Fibroblast of upper back skin (primary cell): Measurements from ENCODE around the gene TMEM196.

Source experiments
- DNase-seq: peaks from one replicate; pipeline ENCODE4 v3.0.0-alpha.2; 2013

TMEM196 gene

GRCh38 chr7:19772841-19773760 lies at the start of gene TMEM196:
Gene TMEM196 (minus strand): TSS chr7:19773617. CDS start chr7:19772696, 921 bp downstream.
- peak; percentile 43 for DNase-seq

DNA sequence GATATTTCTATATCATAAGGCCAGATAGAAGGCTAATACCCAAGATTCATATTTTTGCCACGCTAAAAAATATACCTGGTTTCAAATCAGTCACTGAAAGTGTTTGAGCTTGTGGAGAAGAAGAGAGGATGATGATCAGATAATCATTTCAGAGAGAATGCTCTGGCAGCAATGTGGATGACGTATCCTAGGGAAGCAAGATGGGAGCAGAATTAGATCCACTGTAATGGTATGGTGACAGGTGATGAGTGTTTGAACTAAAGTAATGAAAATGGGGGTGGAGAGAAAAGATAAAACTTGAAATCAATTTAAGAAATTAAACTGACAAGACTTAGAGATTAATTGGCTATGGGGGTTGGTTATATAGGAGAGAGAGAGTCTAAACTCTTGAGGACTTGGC lies 42.7 kb upstream of the TMEM196 start:
- DNase-seq = no peak

- DNase-seq = peak; percentile 13
These were observed 42.1 kb upstream of the TMEM196 start for GRCh38 chr7:19815546-19815945.

DNA sequence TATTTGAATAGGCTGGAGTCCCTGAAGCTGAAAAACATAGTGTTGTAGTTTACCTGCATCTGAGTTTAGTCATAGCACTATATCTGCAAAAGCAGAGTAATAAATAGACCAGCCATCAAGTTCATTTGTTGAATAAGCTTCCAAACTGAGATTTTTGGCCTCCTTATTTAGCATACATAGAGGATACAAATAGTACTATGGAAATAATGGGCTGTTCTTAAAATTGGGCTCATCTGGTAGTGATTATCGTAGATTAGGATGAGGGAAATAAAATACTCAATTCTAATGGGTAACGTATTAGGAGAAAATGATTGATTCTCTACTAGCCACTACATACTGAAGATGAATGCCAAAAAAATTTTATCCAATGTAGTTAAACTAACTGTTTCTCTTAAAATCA lies 41.4 kb upstream of the TMEM196 start:
- DNase-seq = no peak

GRCh38 chr7:19811386-19811785 lies 38.0 kb upstream of the TMEM196 start:
- no peak for DNase-seq

- DNase-seq = no peak
These were observed 25.6 kb upstream of the TMEM196 start for GRCh38 chr7:19798986-19799385.

DNA sequence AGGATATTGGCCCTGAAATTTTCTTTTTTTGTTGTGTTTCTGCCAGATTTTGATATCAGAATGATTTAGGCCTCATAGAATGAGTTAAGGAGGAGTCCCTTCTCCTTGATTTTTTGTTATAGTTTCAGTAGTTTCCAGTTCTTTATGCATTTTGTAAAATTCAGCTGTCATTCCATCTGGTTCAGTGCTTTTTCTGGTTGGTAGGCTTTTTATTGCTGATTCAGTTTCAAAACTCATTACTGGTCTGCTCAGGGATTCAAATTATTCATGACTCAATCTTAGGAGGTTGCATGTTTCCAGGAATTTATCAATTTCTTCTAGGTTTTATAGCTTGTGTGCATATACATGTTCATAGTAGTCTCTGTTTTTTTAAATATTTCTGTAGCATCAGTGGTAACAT lies 10.1 kb upstream of the TMEM196 start:
- peak; percentile 2 for DNase-seq

- no peak for DNase-seq
These were observed 3.6 kb upstream of the TMEM196 start for GRCh38 chr7:19776981-19777380.

DNA sequence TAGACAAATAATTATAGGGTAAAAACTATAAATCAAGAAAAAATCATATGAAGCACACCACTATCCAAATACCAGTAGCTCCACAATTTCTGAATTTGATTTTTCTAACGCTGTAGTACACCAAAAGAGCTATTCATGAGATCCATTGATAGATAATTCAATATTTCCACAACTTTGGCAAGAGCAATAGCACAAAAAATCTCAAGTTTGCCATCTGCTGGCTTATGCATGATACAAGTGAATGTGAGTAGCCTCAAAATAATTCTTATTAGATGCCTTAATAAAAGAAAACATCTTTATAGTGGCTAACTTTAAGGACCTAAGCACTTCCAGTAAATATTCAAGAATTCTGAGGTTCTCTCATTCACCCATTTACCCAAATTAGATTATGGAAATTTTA lies 2.2 kb upstream of the TMEM196 start:
- no peak for DNase-seq

DNA sequence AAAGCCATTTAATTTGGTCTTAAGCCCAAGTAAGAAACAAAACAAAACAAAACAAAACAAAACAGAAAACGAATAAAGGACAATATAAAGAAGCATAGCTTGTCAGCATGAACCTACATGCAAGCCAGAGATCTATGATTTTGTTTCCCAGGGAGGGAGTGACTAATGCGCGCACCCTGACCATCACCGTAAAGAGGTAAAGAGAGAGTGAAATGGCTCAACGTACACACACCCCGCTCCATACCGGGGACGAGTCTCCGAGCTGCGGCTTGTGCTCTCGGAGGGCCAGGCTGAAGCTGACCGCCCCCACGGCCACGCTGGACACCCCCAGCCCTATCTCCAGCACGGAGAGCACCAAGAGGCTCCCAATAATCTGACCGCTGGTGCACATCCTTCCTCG lies 1.1 kb downstream of the TMEM196 start:
- DNase-seq = no peak

GRCh38 chr7:19762631-19763030 lies 10.8 kb downstream of the TMEM196 start:
- DNase-seq = peak; percentile 53

GRCh38 chr7:19754521-19755116 lies 18.8 kb downstream of the TMEM196 start:
- DNase-seq = peak; percentile 45

- DNase-seq = no peak
These were observed 21.4 kb downstream of the TMEM196 start for GRCh38 chr7:19752020-19752419.

- peak; percentile 6 for DNase-seq
These were observed 23.8 kb downstream of the TMEM196 start for GRCh38 chr7:19749658-19750057.

GRCh38 chr7:19747740-19748339 lies 25.6 kb downstream of the TMEM196 start:
- peak; percentile 44 for DNase-seq

GRCh38 chr7:19744075-19744474 lies 29.3 kb downstream of the TMEM196 start:
- DNase-seq = no peak

DNA sequence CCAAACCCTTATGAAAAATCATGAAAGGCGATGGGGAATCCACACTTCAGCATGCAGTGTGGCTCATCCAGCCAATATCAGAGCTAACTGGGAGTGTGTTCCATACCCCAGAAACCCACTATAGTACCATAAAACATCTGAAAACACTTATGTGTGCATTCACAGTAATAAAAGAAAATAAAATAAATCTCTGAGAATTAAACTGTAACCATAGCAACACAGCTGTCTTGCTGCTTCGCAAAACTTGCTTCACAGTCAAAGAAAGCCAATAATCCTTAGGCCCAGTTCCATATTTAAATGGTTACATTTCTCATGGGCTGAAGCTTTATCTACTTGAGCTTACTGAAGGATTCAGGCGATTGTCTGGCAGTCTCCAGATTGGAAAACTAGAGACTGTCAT lies 44.7 kb downstream of the TMEM196 start:
- DNase-seq = no peak

DNA sequence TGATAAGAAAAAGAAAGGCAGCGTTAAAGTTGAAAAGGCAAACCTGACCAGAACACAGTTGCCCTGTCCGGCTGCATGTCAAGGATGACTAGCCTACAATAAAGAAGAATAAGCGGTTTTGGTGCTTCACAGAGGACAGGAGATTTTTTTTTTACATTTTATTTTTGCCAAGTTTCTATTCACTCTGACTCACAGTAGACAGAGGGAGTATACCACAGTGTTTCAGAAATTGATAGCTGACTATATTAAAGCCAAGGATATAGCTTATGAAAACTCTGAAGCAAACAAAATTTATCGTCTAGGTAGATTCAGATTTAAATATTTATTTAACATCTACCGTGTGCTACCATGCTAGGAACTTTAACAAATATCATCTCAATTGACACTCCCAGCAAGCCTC lies 47.6 kb downstream of the TMEM196 start:
- DNase-seq = no peak

DNA sequence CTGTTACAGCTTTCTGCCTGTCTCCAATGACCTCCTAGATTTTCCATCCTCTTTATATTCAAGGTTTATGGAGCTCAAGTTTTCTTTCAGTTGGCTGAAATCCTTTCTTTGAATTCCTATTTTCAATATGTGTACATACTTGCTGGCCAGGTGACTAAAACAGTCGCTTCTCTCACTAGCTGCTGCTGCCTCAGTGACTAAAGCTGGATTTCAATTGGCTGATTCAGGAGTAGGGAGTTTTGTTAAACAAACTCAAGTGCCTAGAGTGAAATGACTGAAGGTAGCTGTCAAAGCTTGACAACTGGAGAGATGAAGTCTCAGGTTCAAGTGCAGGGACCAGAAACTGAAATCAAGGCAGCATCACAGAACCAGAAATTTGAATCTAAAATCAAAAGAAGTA lies 57.9 kb downstream of the TMEM196 start:
- no peak for DNase-seq

DNA sequence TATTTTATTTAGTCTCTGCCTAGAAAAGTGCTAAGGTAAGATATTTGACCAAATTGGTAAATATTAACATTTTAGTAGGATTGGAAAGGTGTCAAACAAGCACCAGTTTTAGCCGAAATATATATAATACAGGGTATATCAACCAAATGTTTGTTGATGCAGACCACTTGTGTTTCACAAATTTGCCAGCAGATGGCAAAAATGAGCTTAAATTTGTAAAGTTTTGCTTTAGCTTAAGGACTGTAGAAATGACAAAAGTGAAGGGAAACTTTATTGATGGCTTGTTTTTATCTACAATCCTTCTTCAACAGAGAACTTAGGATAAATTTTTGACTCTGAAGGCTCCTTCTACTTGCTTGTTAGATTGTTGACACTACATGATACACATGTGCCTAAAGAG lies 59.7 kb downstream of the TMEM196 start:
- peak; percentile 48 for DNase-seq

- DNase-seq = no peak
These were observed 64.2 kb downstream of the TMEM196 start for GRCh38 chr7:19709249-19709578.

- DNase-seq = peak; percentile 94
These were observed 64.8 kb downstream of the TMEM196 start, which contains the start of gene POLR1F for GRCh38 chr7:19708397-19709248. Gene POLR1F (minus strand): TSS chr7:19709037. CDS start chr7:19709016, 21 bp downstream.

DNA sequence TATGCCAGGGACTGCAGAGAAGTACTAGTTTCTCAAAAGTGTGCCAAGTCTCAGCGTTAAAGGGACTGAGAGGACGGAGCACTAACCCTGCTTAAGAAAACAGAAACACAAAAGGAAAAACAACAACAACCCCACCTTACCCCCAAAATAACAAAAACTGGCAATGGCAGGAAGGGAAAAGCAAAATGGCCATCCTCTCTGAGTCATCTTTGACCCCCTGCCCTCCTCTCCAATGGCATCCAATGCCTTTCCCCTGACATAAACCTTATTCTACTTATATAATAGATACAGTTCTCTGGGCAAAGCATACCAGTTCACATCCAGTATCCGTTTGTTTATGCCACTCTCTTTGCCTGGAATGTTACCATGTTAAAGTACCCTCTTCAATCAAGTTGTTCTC lies 66.2 kb downstream of the TMEM196 start:
- DNase-seq = no peak
